PC-9 (cell line): ENCODE data around the gene CCL27. TPM values are rescaled to one million over a fixed set of nuclear protein-coding genes. Genes with fewer than 3 reads are reported as not detected.

ENCODE experiments used
- BruUV-seq: library from RNA; stranded (reverse); fragments of 400-500 nt; replicated peaks from 2 replicates; lab custom pipeline; 2021; lab: Mats Ljungman, UMichigan
- CTCF ChIA-PET: fragments of 300-600 bp; sonication (Branson Sonifier 250); formaldehyde crosslinking; loops from one replicate; lab custom pipeline; 2022; ENCODE audit warnings: antibody characterized with exemption; lab: Charles Lee
- POLR2A ChIA-PET: fragments of 300-600 bp; sonication (Branson Sonifier 250); formaldehyde crosslinking; loops from one replicate; lab custom pipeline; 2022; ENCODE audit warnings: antibody characterized with exemption; ENCODE audit not compliant: unreplicated experiment; lab: Charles Lee
- DNase-seq, 2 experiments: peaks; one replicate each; pipeline versions ENCODE4 v3.0.0 to v3.0.0-alpha.2; 2015 to 2022; ENCODE audit warnings: mixed read lengths in 1 of 2
- H2AFZ ChIP-seq: fragments of 200-600 bp; sonication (generic); 2 replicates; pipeline ENCODE4 v1.8.1; 2017; ENCODE audit warnings: antibody characterized with exemption
- H3F3A ChIP-seq: fragments of 200-600 bp; sonication (generic); 2 replicates; pipeline ENCODE4 v1.8.1; 2017; ENCODE audit warnings: antibody characterized with exemption, mild to moderate bottlenecking, low read depth; ENCODE audit not compliant: insufficient read depth
- H3K27ac ChIP-seq: fragments of 200-600 bp; sonication (generic); 2 replicates; pipeline ENCODE4 v1.6.1; 2016; ENCODE audit warnings: mixed run types
- H3K27me3 ChIP-seq: fragments of 200-600 bp; sonication (generic); 2 replicates; pipeline ENCODE4 v1.6.1; 2016; ENCODE audit warnings: low read depth, mixed run types; ENCODE audit not compliant: insufficient read depth
- H3K36me3 ChIP-seq: fragments of 200-600 bp; sonication (generic); 2 replicates; pipeline ENCODE4 v1.6.1; 2016; ENCODE audit warnings: low read depth, mixed run types
- H3K4me1 ChIP-seq: fragments of 200-600 bp; sonication (generic); replicated peaks from 2 replicates; pipeline ENCODE4 v1.6.1; 2016; ENCODE audit warnings: mixed run types; ENCODE audit not compliant: insufficient read depth
- H3K4me2 ChIP-seq: fragments of 200-600 bp; sonication (generic); 2 replicates; pipeline ENCODE4 v1.6.1; 2017; ENCODE audit warnings: mixed run types
- H3K4me3 ChIP-seq: fragments of 200-600 bp; sonication (generic); 2 replicates; pipeline ENCODE4 v1.6.1; 2016; ENCODE audit warnings: mixed run types
- H3K79me2 ChIP-seq: fragments of 200-600 bp; sonication (generic); 2 replicates; pipeline ENCODE4 v1.6.1; 2017; ENCODE audit warnings: low read depth, mixed run types
- H3K9me2 ChIP-seq: fragments of 200-600 bp; sonication (generic); 2 replicates; pipeline ENCODE4 v1.8.1; 2017; ENCODE audit warnings: mild to moderate bottlenecking; ENCODE audit not compliant: insufficient read depth
- H3K9me3 ChIP-seq: fragments of 200-600 bp; sonication (generic); 2 replicates; pipeline ENCODE4 v1.8.1; 2016; ENCODE audit warnings: low read depth; ENCODE audit not compliant: insufficient read depth
- H4K20me1 ChIP-seq: fragments of 200-600 bp; sonication (generic); 2 replicates; pipeline ENCODE4 v1.8.1; 2017; ENCODE audit not compliant: insufficient read depth
- CTCF ChIP-seq: fragments of 200-600 bp; sonication (generic); conservative IDR thresholded peaks from 2 replicates; pipeline ENCODE4 v1.6.1; 2017; ENCODE audit warnings: mixed run types, antibody characterized with exemption, mild to moderate bottlenecking, moderate library complexity
- EZH2 ChIP-seq: fragments of 200-600 bp; sonication (generic); IDR thresholded peaks from 2 replicates; pipeline ENCODE4 v1.8.0; 2017; ENCODE audit warnings: antibody characterized with exemption, low read depth
- intact Hi-C: fragments of 100-400 bp; cut with micrococcal nuclease; formaldehyde crosslinking; loops from one replicate; pipeline ENCODE4 v1.10.0; 2022; ENCODE audit not compliant: unreplicated experiment
- total RNA-seq: library from RNA; stranded (reverse); gene quantifications from 2 replicates; pipeline ENCODE4 v1.2.3, GENCODE V29; 2021

Gene CCL27
- total RNA-seq, 1 experiment from 2014 or later: 0.44 TPM

GRCh38 chr9:34654323-34655051 is 8.0 kb downstream of the CCL27 start:
- Histone ChIP-seq H3F3A (peaks cover 7% of the 10 kb centered on the region; the same call in 1 of the 2 replicates), H3K4me3 (no peak overlapping the region), H3K4me1 (peaks cover 8% of the 10 kb centered on the region), H4K20me1 (no peaks in the 10 kb centered on the region), H3K9me3 (no peaks in the 10 kb centered on the region), H3K4me2 (no peak overlapping the region), H3K79me2 (no peaks in the 10 kb centered on the region), H3K36me3 (no peaks in the 10 kb centered on the region), H3K27ac (no peak overlapping the region), H3K9me2 (no peaks in the 10 kb centered on the region), H3K27me3 (no peaks in the 10 kb centered on the region), H2AFZ (no peak overlapping the region)
- intact Hi-C loops: no loop called here
- CTCF ChIA-PET: no interaction called here
- no peak for DNase-seq
- no TSS peak for BruUV-seq
- POLR2A ChIA-PET: no interaction called here
- no peak for TF ChIP-seq CTCF
- TF ChIP-seq EZH2: no peak

- Histone ChIP-seq H3K79me2 (no peaks in the 10 kb centered on the region), H3F3A (peaks cover 7% of the 10 kb centered on the region; the same call in 1 of the 2 replicates), H3K27ac (no peak overlapping the region), H3K4me2 (peak overlapping the region; percentile 74; the same call in 1 of the 2 replicates), H3K9me2 (no peaks in the 10 kb centered on the region), H2AFZ (no peak overlapping the region), H3K4me1 (peaks cover 8% of the 10 kb centered on the region), H3K27me3 (no peaks in the 10 kb centered on the region), H4K20me1 (no peaks in the 10 kb centered on the region), H3K4me3 (no peak overlapping the region), H3K36me3 (no peaks in the 10 kb centered on the region), H3K9me3 (no peaks in the 10 kb centered on the region)
- POLR2A ChIA-PET: no interaction called here
- intact Hi-C loops: no loop called here
- CTCF ChIA-PET: no interaction called here
- no peak for DNase-seq
- no peak for TF ChIP-seq CTCF
- TF ChIP-seq EZH2: no peak
- no TSS peak for BruUV-seq
Measured at GRCh38 chr9:34653151-34654072, 9.0 kb downstream of the CCL27 start.

DNA sequence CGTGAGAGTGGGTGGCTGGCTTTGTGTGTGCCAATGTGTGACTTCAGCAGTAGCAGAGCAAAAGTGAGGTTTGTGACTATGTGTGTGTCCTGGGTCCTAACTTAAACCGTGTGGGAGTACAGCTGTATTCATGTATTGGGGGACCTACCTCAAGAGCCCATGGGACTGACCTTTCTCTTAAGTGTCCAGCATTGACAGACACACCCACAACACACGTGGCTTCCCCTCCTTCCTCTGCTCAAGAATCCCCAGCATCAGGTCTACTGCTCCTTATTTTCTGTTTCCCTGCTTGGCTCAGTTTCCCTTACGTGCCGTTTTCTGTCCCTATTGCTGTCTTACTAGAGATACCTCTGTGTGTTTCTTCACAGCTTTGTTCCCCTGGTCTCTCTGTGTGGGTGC is 9.9 kb downstream of the CCL27 start:
- CTCF ChIA-PET: no interaction called here
- DNase-seq: no peak

More for the DNA sequence above, 9.9 kb downstream of the CCL27 start:
- Histone ChIP-seq H4K20me1 (no peaks in the 10 kb centered on the region), H3K4me1 (peaks cover 13% of the 10 kb centered on the region), H3K9me2 (no peaks in the 10 kb centered on the region), H3K4me3 (peak overlapping the region; percentile 54; the same call in 1 of the 2 replicates), H3K79me2 (peaks cover 7% of the 10 kb centered on the region; the same call in 1 of the 2 replicates), H3K36me3 (no peaks in the 10 kb centered on the region), H3K4me2 (peak overlapping the region; percentile 74), H2AFZ (no peak overlapping the region), H3K27ac (no peak overlapping the region), H3K9me3 (no peaks in the 10 kb centered on the region), H3F3A (peaks cover 7% of the 10 kb centered on the region; the same call in 1 of the 2 replicates), H3K27me3 (no peaks in the 10 kb centered on the region)
- no TSS peak for BruUV-seq
- TF ChIP-seq CTCF: no peak
- no peak for TF ChIP-seq EZH2
- POLR2A ChIA-PET: no interaction called here
- intact Hi-C loops: no loop called here
